Endometrial microvascular endothelial cells (primary cell): ENCODE results near the gene ATP5PO. TPM values are rescaled to one million over a fixed set of nuclear protein-coding genes. Genes with fewer than 3 reads are reported as not detected.
"Not testable (repeated sequence)": the region's sequence is repeated elsewhere in the genome, so short reads cannot be mapped to it uniquely, and the experiment has no call there.

ENCODE experiments used
- in situ Hi-C: cut with HindIII; loops from 2 replicates; pipeline ENCODE4 v1.10.0; 2017; ENCODE audit warnings: low sequenced_read_pairs, low pct_unique_long_range_greater_than_20kb; ENCODE audit errors: inconsistent ontology term
- total RNA-seq: library from RNA; depleted of rRNA; stranded (reverse); fragments of >200 nt; gene quantifications from one replicate; pipeline ENCODE4 v1.2.3, GENCODE V29; 2015; ENCODE audit errors: inconsistent ontology term

ATP5PO gene
- total RNA-seq, 1 donor from 2014 or later: 258 TPM

- in situ Hi-C loops: no loop called here
Measured at GRCh38 chr21:33880626-33881025, 35.0 kb downstream of the ATP5PO start.

DNA sequence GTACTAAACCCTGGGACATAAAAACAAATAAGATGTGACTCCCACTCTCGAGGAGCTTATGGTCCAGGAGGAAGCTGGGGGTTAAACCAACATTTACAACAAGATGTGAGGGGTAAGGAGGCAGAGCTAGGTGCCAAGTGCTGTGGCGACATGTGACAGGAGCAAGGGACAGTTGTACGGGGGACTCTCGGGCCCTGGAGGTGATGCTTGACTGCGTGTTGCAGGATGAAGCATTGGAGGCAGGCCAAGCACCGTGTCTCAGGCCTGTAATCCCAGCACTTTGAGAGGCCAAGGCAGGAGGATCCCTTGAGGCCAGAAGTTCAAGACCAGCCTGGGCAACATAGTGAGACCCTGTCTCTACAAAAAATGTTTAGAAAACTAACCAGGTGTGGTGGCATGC, 36.8 kb downstream of the ATP5PO start:
- in situ Hi-C loops: no loop called here

GRCh38 chr21:33875026-33875695, 40.4 kb downstream of the ATP5PO start:
- in situ Hi-C loops: no loop called here

- in situ Hi-C loops: no loop called here
Measured at GRCh38 chr21:33874161-33874560, 41.4 kb downstream of the ATP5PO start.

DNA sequence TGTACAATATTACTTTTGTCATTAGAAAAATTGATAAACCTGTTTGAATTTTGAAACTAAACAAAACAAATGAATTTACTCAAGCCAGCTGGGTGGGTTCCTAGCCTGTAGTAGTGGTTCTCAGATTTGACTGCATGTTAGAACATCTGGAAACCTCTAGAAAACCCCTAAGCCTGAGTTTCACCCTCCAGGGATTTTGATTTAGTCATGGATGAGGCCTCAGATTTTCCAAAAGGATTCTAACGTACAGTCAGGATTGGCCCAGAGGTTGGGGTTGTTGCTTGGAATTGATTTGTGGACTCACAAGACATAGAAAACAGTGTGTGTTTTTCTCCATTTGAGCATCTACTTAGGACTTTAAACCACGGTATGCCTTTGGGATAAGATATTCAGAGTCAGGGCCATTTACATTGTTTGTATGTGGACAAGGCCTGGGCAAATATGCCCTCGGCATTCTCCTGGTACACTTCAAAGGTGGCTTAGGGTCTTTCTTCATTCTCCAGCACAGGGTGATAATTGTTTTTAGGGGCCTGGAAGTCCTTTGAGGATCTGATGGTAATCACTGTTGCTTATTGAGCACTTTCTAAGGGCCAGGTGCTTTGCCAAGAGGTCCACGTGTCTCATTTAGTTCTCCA, 42.6 kb downstream of the ATP5PO start:
- in situ Hi-C loops: no loop called here

DNA sequence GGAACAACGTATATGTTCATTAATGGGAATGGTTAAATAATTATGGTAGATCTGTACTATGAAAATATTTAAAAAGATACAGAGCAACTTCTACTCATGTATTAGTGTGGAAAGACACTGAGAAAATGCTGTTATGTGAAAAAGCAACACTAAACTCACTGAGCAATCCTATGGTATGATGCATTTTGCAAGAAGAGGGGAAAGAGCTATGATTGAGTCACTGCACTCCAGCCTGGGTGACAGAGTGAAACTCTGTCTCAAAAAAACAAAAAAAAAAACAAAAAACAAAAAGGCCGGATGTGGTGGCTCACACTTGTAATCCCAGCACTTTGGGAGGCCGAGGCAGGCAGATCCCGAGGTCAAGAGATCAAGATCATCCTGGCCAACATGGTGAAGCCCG, 44.4 kb downstream of the ATP5PO start:
- in situ Hi-C loops: no loop called here

DNA sequence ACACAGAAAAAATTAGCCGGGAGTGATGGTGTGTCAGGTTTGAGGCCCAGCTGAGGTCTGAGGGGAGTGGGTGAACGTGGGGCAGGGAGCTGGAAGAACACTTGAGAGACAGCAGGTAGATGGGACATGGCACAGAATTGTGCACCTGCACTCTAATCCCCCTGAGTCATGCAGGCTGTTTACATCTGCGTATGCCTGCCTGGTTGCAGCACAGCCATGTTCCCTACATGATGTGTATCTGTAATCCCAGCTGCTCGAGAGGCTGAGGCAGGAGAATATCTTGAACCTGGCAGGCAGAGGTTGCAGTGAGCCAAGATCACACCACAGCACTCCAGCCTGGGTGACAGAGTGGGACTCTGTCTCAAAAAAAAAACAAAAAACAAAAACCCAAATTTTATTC, 44.8 kb downstream of the ATP5PO start:
- in situ Hi-C loops: no loop called here

DNA sequence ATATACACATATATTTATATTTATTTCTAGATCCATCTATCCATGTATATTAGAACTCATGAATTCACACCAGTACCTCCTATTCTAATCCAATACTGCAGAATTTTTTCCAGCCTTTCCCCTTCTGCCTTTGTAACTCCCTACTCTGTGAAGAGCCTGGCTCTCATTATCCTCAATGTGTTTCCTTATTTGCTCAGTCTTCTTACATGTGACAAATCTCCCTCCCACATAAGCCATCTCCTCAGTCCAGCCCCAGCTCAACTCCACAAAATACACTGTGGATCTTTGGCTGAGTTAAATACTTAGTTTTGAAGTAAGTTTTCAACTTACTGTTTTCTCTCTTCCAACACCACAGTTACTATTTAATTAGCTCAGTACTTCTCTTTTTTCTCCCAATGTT, 45.7 kb downstream of the ATP5PO start:
- in situ Hi-C loops: no loop called here

GRCh38 chr21:33867868-33868267, 47.7 kb downstream of the ATP5PO start:
- in situ Hi-C loops: not testable (repeated sequence)

GRCh38 chr21:33866826-33867225, 48.8 kb downstream of the ATP5PO start:
- in situ Hi-C loops: no loop called here

DNA sequence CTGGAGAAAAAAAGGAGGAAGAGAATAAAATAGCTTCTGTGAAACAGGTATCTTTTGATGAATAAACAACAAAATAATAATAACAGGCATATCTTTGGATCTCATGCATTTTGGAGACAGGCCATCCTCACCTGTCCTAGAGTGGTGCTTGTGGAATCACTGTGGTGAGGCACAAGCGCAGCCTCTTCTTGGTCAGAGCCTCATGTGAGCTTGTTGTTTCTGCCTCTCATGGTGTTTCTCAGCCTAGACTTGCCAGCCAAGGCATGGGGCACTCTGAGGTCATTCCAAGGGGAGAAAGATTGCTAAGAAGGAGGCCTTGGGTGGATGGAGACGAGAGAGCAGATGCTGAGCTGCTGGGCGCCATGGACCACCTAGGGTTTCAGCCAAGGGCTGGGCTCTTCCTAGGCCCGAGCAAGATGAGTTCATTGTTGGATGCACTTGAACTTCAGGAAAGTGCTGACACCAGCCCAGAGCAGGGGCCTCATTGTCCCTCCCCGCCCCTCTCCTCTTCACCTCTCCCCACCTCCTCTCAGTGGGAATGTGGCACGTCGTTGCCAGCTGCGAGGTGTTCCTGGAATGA, 49.5 kb downstream of the ATP5PO start:
- in situ Hi-C loops: no loop called here

DNA sequence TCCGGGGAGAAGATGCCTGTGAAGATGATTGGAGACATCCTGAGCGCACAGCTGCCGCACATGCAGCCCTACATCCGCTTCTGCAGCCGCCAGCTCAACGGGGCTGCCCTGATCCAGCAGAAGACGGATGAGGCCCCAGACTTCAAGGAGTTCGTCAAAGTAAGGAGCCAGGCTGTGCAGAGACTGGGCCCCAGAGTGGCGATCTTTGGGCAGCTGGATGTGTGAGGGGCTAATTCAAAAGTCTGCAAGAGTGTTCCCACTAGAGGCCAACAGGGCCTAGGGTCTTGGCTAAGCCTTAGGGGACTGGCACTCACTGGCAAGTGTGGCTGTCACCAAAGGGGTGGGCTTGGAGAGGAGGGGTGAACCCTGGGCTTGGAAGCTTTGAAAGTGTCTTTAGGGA, 50.4 kb downstream of the ATP5PO start:
- in situ Hi-C loops: no loop called here

DNA sequence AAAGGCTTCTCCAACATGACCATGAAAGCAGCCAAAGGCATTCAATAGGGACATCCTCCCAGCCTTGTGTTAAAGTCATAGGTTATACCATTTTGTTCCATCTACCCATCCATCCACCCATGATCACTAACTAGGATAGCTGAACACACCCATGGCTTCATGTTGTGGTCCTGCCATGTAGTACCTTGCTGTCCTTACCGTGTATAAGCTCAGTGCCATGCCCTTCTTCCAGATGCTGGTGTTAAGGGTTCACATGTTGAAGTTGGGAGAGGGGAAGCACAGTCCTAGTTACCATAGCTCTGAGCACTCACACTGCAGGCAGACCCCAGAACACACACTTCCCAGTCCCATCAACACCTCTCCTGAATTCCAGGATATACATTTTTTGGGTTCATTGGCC, 51.5 kb downstream of the ATP5PO start:
- in situ Hi-C loops: no loop called here

- in situ Hi-C loops: not testable (repeated sequence)
Measured at GRCh38 chr21:33863191-33863590, 52.4 kb downstream of the ATP5PO start.

DNA sequence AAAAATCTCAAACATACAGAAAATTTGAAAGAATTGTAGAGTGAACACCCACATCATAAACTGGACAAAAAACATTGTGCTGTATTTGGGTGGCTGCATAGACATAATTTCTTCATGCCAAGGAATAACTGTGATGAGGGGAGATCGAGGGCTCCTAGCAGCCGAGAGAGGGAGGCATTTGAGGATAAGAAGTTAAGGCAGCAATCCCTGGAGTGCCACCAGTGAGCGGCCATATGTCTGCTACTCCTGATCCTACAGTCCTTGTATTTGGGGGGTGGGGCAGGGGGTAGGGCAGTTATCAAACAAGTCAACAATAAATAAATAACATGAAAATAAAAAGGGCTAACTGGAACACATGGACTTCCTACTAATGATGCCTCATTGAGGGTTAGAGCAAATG, 54.5 kb downstream of the ATP5PO start:
- in situ Hi-C loops: no loop called here

DNA sequence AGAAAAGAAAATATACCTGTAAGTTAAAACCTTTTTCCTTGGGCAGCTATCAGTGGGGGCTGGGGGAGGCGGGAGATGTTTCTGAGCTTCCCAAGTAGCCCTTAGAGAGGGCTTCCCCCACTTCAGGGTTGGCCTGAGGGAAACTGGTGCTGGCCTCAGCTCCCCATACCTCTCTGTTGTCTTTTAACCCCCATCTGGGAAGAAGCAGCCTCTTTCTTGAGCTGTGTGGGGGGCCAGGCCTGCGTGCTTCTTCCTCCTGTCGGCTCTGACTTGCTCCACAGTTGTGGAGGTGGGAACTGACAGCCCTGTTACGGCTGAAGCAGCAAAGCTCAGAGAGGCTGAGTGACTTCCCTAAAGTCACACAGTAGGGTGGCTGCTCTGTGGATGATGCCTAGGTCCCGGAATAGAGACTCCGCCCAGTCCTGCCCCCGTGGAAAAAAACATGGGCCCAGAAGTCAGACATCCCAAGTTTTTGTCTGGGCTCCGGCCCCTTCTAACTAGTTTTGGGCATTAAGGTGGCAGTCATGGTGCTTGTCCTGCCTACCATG, 55.2 kb downstream of the ATP5PO start:
- in situ Hi-C loops: no loop called here

- in situ Hi-C loops: no loop called here
Measured at GRCh38 chr21:33859373-33860102, 56.1 kb downstream of the ATP5PO start.

GRCh38 chr21:33858667-33859372, 56.8 kb downstream of the ATP5PO start:
- in situ Hi-C loops: no loop called here
